Measurements from ENCODE around the gene PRR23E. TPM values are rescaled to one million over a fixed set of nuclear protein-coding genes. Genes with fewer than 3 reads are reported as not detected.

The PRR23E gene
- total RNA-seq, 4 donors from 2014 or later: not detected

DNA sequence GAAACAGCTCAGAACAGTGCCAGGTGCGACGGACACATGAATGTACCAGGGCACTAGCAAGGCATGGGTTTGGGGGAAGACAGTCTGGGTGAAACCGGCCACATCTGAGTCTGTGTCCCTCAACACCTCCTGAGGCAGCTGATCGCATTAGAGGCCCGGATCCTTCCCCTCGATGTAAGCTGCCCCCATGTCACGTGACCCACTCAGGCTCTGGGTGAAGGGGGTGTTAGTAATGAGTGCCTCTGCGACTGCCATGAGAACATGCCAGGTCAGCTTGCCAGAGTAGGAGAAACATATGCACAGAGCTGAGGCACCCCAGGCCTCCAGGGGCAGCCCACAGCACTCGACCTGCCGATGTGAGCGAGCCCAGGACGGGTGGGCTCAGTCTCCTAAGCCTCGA is 29.7 kb downstream of the PRR23E start:
- Histone ChIP-seq H3K27ac (no peak overlapping the region), H3K9me3 (no peaks in the 10 kb centered on the region), H3K27me3 (no peaks in the 10 kb centered on the region), H3K36me3 (no peaks in the 10 kb centered on the region), H3K4me1 (no peaks in the 10 kb centered on the region), H3K4me3 (replicated peaks in 1 of 3) (no peak overlapping the region)
- 62 to 65% methylated on average over 13 of the region's 13 CpGs for WGBS, 2 donors
- TF ChIP-seq POLR2A (IDR thresholded peaks at IDR 0.05): no peak
- TF ChIP-seq, protein P1, sequence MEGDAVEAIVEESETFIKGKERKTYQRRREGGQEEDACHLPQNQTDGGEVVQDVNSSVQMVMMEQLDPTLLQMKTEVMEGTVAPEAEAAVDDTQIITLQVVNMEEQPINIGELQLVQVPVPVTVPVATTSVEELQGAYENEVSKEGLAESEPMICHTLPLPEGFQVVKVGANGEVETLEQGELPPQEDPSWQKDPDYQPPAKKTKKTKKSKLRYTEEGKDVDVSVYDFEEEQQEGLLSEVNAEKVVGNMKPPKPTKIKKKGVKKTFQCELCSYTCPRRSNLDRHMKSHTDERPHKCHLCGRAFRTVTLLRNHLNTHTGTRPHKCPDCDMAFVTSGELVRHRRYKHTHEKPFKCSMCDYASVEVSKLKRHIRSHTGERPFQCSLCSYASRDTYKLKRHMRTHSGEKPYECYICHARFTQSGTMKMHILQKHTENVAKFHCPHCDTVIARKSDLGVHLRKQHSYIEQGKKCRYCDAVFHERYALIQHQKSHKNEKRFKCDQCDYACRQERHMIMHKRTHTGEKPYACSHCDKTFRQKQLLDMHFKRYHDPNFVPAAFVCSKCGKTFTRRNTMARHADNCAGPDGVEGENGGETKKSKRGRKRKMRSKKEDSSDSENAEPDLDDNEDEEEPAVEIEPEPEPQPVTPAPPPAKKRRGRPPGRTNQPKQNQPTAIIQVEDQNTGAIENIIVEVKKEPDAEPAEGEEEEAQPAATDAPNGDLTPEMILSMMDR (IDR thresholded peaks at IDR 0.05): no peak
- no peak for DNase-seq
- intact Hi-C loops (cut with DNase I): no loop called here

DNA sequence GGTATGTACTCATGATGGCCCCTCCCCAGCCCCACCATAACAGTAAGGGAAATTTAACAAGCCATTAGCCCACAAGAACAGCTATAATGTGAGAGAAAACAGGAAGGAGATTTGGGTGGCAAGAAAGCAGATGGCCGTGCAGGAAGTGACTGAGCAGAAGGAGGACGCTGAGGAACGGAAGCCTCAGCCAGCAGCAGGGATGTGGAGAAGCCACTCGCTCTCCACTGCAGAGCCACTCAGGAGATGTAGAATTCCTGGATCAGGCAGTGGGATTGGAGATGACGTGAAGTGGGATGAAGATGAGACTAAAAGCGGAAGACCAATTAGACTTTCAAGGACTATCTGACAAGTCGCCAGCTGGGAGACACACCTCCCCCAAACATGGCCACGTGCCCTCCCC is 31.2 kb downstream of the PRR23E start:
- no peak for DNase-seq

DNA sequence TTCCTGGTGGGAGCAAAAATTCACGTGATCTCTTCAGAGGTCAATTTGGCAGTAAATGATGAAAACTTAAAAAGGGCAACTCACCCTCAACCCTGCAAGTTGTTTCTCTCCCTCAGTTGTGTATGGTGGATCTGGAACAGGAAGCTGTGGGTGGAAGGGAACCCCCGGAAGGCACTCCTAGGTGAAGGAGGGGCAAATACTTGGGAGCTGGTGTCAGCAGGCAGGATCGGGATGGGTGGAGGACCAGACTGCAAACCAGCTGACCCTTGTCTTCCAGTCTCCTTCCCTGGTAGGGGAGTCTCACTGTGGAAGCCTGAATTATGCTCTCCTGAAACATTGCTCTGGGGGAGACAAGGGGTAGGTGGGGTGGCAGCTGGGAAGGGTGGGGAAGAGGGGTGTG is 33.5 kb downstream of the PRR23E start:
- no peaks in the 10 kb centered on the region for H3K4me1 ChIP-seq
- no peak overlapping the region for H3K27ac ChIP-seq
- DNase-seq: no peak
- no peak for TF ChIP-seq POLR2A (IDR thresholded peaks at IDR 0.05)
- TF ChIP-seq, protein P1 (IDR thresholded peaks at IDR 0.05): no peak
- H3K9me3 ChIP-seq: no peaks in the 10 kb centered on the region
- H3K36me3 ChIP-seq: no peaks in the 10 kb centered on the region
- no peaks in the 10 kb centered on the region for H3K27me3 ChIP-seq
- no peak overlapping the region for H3K4me3 ChIP-seq (replicated peaks in 1 of 3)
- 45 to 49% methylated on average over 3 of the region's 3 CpGs for WGBS, 2 donors
- intact Hi-C loops (cut with DNase I): no loop called here

More for the DNA sequence above, 31.2 kb downstream of the PRR23E start:
- TF ChIP-seq, protein P1 (IDR thresholded peaks at IDR 0.05): no peak
- no peak for TF ChIP-seq POLR2A (IDR thresholded peaks at IDR 0.05)
- intact Hi-C loops (cut with DNase I): no loop called here
- 71 to 72% methylated on average over 8 of the region's 8 CpGs for WGBS, 2 donors
- Histone ChIP-seq H3K4me3 (replicated peaks in 1 of 3) (no peak overlapping the region), H3K36me3 (no peaks in the 10 kb centered on the region), H3K4me1 (no peaks in the 10 kb centered on the region), H3K9me3 (no peaks in the 10 kb centered on the region), H3K27me3 (no peaks in the 10 kb centered on the region), H3K27ac (no peak overlapping the region)

DNA sequence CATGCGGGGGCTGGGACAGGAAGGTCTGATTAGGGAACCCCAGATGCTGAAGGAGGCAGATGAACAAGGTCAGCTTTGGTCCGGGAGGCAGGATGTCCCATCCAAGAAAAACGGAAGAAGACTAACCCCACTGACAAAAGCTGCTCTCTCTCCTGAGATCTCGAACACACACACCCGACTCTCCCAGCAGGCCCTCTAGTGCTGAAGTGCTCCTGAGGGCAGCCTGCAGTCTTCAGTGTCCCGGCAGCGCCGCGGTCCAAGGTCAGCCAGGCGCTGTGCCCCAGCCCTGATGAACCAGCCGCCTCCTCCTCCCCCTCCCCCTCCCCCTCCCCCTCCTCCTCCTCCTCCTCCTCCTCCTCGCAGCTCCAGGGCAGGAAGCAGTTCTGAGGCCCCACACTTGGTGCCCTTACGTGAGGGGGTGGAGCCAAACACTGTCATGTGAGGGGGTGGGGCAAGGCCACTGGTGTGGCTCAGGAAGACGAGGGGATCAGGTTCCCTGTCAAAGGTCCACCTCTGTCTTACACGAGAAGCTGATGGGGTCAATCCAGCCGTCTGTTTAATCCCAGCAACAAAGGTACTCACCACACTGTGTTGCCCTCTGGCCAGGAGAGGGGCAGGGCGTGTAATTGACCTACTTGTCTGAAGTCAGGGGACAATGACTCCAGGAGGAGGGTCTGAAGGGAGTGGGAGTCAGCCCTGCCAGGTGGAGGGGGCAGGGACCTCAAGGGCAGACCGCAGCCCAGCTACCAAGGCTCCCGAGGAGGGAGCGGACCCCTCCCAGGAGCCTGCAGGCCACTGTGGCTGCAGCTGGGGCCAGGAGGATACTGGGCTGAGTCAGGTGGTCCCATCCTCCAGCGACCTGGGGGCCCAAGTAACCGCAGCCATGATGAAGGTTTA is 34.3 kb downstream of the PRR23E start:
- TF ChIP-seq, protein P1 (IDR thresholded peaks at IDR 0.05): no peak
- TF ChIP-seq POLR2A (IDR thresholded peaks at IDR 0.05): no peak
- DNase-seq: no peak
- intact Hi-C loops (cut with DNase I): no loop called here
- Histone ChIP-seq H3K9me3 (no peaks in the 10 kb centered on the region), H3K27me3 (no peaks in the 10 kb centered on the region), H3K4me3 (replicated peaks in 1 of 3) (no peak overlapping the region), H3K36me3 (no peaks in the 10 kb centered on the region), H3K4me1 (no peaks in the 10 kb centered on the region), H3K27ac (no peak overlapping the region)
- WGBS, 2 donors: 19 to 23% methylated on average over 11 to 22 of the region's 22 CpGs

DNA sequence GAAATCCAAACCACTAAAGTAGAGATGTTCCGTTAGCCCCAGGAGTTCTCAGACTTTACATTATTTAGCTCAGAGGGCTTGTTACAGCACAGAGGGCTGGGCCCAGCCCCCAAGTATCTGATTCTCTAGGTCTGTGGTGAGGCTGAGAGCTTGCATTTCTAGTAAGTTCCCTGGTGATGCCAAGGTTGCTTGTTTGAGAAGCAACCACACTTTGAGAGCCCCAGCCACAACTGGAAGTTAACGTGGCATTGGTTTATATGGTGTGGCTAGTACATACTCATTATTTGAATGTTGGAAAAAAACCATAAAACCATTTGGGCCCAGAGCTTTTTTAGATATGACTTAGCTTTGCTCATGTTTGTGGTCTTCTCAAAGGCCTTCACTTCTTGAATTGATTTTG is 35.9 kb downstream of the PRR23E start:
- no peaks in the 10 kb centered on the region for H3K36me3 ChIP-seq
- H3K4me3 ChIP-seq (replicated peaks in 1 of 3): no peak overlapping the region
- 80 to 90% methylated on average over 2 of the region's 2 CpGs for WGBS, 2 donors
- H3K27me3 ChIP-seq: no peaks in the 10 kb centered on the region
- intact Hi-C loops (cut with DNase I): no loop called here
- no peak for DNase-seq
- no peaks in the 10 kb centered on the region for H3K9me3 ChIP-seq
- TF ChIP-seq, protein P1 (IDR thresholded peaks at IDR 0.05): no peak
- no peak for TF ChIP-seq POLR2A (IDR thresholded peaks at IDR 0.05)
- no peaks in the 10 kb centered on the region for H3K4me1 ChIP-seq
- no peak overlapping the region for H3K27ac ChIP-seq
